PC-3 (cell line): ENCODE measurements around the gene SCAANT1.

Experiments
- CTCF ChIP-seq: fragments of 300-600 bp; sonication (generic); conservative IDR thresholded peaks from 2 replicates; pipeline ENCODE4 v1.5.1; 2017; ENCODE audit warnings: antibody characterized with exemption, low read depth, mild to moderate bottlenecking, low read length
- EZH2 ChIP-seq: fragments of 300-600 bp; sonication (generic); IDR thresholded peaks from one replicate; pipeline ENCODE4 v1.6.1; 2017; ENCODE audit warnings: antibody characterized with exemption, mild to moderate bottlenecking, low read length; ENCODE audit not compliant: unreplicated experiment
- EZH2phosphoT487 ChIP-seq: fragments of 300-600 bp; sonication (generic); IDR thresholded peaks from 2 replicates; pipeline ENCODE4 v1.6.1; 2018; ENCODE audit warnings: mild to moderate bottlenecking, antibody characterized with exemption, low read length, borderline replicate concordance

GRCh38 chr3:63918321-63918720 lies 6.1 kb upstream of the SCAANT1 start:
- TF ChIP-seq CTCF (no peak), EZH2phosphoT487 (no peak), EZH2 (no peak)
